Measurements from ENCODE around the gene HNRNPH3. TPM values are rescaled to one million over a fixed set of nuclear protein-coding genes. Genes with fewer than 3 reads are reported as not detected.

HNRNPH3 gene
- polyA plus RNA-seq, 1 donor from 2014 or later: 74.2 TPM

DNA sequence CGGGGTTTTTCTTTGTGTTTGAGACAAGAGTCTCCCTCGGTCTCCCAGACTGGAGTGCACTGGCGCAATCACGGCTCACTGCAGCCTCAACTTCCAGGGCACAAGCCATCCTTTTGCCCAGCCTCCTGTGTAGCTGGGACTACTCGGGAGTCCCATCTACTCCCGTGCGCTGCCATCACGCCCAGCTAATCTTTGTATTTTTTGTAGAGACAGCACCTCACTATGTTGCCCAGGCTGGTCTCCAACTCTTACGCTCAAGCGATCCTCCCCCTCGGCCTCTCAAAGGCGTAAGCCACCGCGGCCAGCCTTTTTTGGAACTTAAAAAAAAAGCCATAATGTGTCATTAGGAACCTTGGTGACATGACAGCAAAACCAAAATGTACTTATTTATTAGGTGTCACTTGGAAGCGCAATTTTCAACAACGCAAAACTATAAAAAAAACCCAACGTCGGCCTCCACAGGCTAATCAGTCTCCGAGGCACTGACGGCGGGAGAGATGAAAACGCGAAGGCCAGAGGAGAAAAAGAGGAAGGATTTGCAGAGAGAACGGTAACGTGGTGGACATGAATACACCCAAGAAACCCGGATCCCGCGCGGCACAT lies 911 bp upstream of the HNRNPH3 start:
- H3K9ac ChIP-seq (ENCODE audit: low read length): peak overlapping the region; percentile 99
- H3K27me3 ChIP-seq (ENCODE audit: insufficient read depth, low read depth, low read length): no peaks in the 10 kb centered on the region
- TF ChIP-seq, protein P1, sequence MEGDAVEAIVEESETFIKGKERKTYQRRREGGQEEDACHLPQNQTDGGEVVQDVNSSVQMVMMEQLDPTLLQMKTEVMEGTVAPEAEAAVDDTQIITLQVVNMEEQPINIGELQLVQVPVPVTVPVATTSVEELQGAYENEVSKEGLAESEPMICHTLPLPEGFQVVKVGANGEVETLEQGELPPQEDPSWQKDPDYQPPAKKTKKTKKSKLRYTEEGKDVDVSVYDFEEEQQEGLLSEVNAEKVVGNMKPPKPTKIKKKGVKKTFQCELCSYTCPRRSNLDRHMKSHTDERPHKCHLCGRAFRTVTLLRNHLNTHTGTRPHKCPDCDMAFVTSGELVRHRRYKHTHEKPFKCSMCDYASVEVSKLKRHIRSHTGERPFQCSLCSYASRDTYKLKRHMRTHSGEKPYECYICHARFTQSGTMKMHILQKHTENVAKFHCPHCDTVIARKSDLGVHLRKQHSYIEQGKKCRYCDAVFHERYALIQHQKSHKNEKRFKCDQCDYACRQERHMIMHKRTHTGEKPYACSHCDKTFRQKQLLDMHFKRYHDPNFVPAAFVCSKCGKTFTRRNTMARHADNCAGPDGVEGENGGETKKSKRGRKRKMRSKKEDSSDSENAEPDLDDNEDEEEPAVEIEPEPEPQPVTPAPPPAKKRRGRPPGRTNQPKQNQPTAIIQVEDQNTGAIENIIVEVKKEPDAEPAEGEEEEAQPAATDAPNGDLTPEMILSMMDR (IDR thresholded peaks at IDR 0.05; ENCODE audit: poor library complexity, severe bottlenecking): no peak
- TF ChIP-seq EP300 (conservative IDR thresholded peaks at IDR 0.05; ENCODE audit: poor library complexity, severe bottlenecking): no peak
- no peak for TF ChIP-seq MXI1 (conservative IDR thresholded peaks at IDR 0.05; ENCODE audit: poor library complexity, severe bottlenecking)
- TF ChIP-seq TAF1 (IDR thresholded peaks at IDR 0.05; ENCODE audit: low read depth): no peak
- H4K20me1 ChIP-seq (ENCODE audit: insufficient read depth): peaks cover 21% of the 10 kb centered on the region
- peak overlapping the region; percentile 75 for H2AFZ ChIP-seq (ENCODE audit: low read depth, low read length)
- peak overlapping the region; percentile 99 for H3K27ac ChIP-seq (ENCODE audit: low read length)
- H3K79me2 ChIP-seq (replicated peaks; ENCODE audit: insufficient read depth, low read length): peaks cover 40% of the 10 kb centered on the region
- H3K4me2 ChIP-seq (ENCODE audit: low read length): peak overlapping the region; percentile 69
- H3K9me3 ChIP-seq (ENCODE audit: low read length): no peaks in the 10 kb centered on the region
- H3K9me2 ChIP-seq (ENCODE audit: insufficient read depth, low read length): no peaks in the 10 kb centered on the region
- peaks cover 3% of the 10 kb centered on the region for H3F3A ChIP-seq (ENCODE audit: insufficient read depth, low read length, poor library complexity, severe bottlenecking)
- no peaks in the 10 kb centered on the region for H3K36me3 ChIP-seq (ENCODE audit: insufficient read depth, low read length)
- H3K4me3 ChIP-seq (ENCODE audit: low read length): peak overlapping the region; percentile 87

DNA sequence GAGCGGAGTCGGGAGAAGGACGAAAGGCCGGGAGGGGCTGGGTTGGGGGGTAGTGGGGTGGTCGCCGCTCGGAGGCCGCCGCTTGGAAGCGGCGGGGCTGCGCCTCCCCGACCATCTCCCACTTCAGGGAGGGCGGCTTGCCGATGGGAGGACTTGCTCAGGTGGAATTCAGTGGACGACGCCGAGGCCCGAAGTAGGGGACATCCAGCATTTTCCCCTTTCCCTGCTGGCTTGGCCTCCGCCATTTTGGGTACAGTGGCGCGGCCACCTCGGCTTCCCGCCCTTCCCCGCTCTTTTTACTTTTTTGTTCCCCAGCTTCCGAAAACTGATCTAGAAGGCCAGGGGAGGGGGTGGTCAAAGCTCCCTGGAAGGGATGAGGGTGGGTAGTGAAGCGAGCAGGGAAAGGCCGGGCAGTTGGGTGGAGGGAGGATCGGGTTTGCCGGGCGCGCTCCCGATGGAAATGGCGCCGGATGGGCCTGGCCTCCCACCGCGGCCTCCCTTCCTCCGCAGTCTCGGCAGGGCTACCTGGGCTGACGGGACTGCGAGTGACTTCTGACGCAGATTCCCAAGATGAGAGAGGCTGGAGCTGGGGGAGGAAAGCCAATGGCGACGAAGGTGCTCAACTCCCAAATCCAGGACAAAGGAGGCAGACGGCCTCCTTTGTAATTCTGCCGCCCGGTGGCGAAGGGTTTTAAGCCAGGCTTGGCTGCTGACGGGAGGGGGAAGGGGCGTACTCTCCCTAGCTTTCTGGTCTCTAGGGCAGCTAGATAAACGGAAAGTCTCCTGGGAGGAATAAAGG lies 594 bp downstream of the HNRNPH3 start, which contains the start of gene PBLD:
Gene PBLD (minus strand): TSS at position 670 of the 799 bp plus-strand sequence. CDS start 26,084 bp downstream, outside the sequence.
- TF ChIP-seq POLR2AphosphoS5 (IDR thresholded peaks at IDR 0.05) (peak; percentile 87), MXI1 (conservative IDR thresholded peaks at IDR 0.05; ENCODE audit: poor library complexity, severe bottlenecking) (no peak), EZH2 (IDR thresholded peaks at IDR 0.05; ENCODE audit: borderline replicate concordance, insufficient read depth, low read length, poor library complexity, severe bottlenecking) (no peak), SMC3 (conservative IDR thresholded peaks at IDR 0.05; ENCODE audit: poor library complexity) (peak; percentile 76), RAD21 (conservative IDR thresholded peaks at IDR 0.05) (peak; percentile 69), TAF1 (IDR thresholded peaks at IDR 0.05; ENCODE audit: low read depth) (no peak), EP300 (conservative IDR thresholded peaks at IDR 0.05; ENCODE audit: poor library complexity, severe bottlenecking) (no peak)
- TF ChIP-seq, protein P1 (IDR thresholded peaks at IDR 0.05; ENCODE audit: poor library complexity, severe bottlenecking): peak; percentile 79
- TF ChIP-seq, protein P2, sequence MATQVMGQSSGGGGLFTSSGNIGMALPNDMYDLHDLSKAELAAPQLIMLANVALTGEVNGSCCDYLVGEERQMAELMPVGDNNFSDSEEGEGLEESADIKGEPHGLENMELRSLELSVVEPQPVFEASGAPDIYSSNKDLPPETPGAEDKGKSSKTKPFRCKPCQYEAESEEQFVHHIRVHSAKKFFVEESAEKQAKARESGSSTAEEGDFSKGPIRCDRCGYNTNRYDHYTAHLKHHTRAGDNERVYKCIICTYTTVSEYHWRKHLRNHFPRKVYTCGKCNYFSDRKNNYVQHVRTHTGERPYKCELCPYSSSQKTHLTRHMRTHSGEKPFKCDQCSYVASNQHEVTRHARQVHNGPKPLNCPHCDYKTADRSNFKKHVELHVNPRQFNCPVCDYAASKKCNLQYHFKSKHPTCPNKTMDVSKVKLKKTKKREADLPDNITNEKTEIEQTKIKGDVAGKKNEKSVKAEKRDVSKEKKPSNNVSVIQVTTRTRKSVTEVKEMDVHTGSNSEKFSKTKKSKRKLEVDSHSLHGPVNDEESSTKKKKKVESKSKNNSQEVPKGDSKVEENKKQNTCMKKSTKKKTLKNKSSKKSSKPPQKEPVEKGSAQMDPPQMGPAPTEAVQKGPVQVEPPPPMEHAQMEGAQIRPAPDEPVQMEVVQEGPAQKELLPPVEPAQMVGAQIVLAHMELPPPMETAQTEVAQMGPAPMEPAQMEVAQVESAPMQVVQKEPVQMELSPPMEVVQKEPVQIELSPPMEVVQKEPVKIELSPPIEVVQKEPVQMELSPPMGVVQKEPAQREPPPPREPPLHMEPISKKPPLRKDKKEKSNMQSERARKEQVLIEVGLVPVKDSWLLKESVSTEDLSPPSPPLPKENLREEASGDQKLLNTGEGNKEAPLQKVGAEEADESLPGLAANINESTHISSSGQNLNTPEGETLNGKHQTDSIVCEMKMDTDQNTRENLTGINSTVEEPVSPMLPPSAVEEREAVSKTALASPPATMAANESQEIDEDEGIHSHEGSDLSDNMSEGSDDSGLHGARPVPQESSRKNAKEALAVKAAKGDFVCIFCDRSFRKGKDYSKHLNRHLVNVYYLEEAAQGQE (IDR thresholded peaks at IDR 0.05; ENCODE audit: borderline replicate concordance): peak; percentile 67
- H3K4me2 ChIP-seq (ENCODE audit: low read length): peak within 1 kb of the TSS; percentile 80
- H4K20me1 ChIP-seq (ENCODE audit: insufficient read depth): peaks cover 36% of the 10 kb centered on the region
- H3K36me3 ChIP-seq (ENCODE audit: insufficient read depth, low read length): no peaks in the 10 kb centered on the region
- no peaks in the 10 kb centered on the region for H3K9me3 ChIP-seq (ENCODE audit: low read length)
- H3K27me3 ChIP-seq (ENCODE audit: insufficient read depth, low read depth, low read length): no peaks in the 10 kb centered on the region
- H3K27ac ChIP-seq (ENCODE audit: low read length): peak within 1 kb of the TSS; percentile 99
- peak within 1 kb of the TSS; percentile 87 for H3K4me3 ChIP-seq (ENCODE audit: low read length)
- H3K79me2 ChIP-seq (replicated peaks; ENCODE audit: insufficient read depth, low read length): peaks cover 55% of the 10 kb centered on the region
- peaks cover 3% of the 10 kb centered on the region for H3F3A ChIP-seq (ENCODE audit: insufficient read depth, low read length, poor library complexity, severe bottlenecking)
- peak within 1 kb of the TSS; percentile 99 for H3K9ac ChIP-seq (ENCODE audit: low read length)
- no peaks in the 10 kb centered on the region for H3K9me2 ChIP-seq (ENCODE audit: insufficient read depth, low read length)
- H2AFZ ChIP-seq (ENCODE audit: low read depth, low read length): peak within 1 kb of the TSS; percentile 63

All from neural cell (in vitro differentiated cells).